Measurements from ENCODE around the gene CDX2. TPM values are rescaled to one million over a fixed set of nuclear protein-coding genes. Genes with fewer than 3 reads are reported as not detected.

The CDX2 gene
- total RNA-seq, 4 donors from 2014 or later = not detected

GRCh38 chr13:28002886-28003698 is 34.0 kb upstream of the CDX2 start:
- ATAC-seq (ENCODE audit: low FRiP score) = no peak
- TF ChIP-seq CTCF (IDR thresholded peaks at IDR 0.05) = no peak
- DNase-seq (ENCODE audit: low spot score) = no peak

DNA sequence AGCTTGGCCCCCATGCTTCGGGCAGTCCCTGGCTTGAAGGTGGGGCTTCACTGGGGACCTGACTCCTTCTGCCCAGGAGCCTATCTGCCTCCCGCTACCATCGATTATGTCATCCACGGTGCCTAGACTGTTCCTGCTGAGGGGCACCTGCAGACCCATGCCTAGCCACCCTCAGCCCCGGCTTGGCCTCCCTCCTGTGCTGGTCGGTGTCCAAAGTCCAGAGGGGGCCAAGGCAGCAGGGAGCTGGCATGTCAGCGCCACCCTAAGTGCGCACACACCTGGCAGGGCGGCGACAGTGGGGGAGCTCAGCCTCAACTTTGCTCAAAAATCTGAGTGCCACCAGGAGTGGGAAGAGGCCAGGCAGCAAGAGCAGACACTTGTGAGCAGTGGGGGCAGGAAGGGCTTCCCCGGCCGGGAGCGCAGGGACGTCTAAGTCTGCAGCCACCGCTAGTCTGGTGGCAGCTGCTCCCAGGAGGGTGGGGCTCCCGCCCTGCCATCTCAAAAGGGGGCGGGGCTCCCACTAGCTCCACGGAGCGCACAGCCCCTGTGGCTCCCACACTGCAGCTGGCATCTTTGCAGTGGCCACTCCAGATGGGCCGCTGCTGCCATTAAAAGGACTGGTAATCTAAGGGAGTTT is 32.8 kb upstream of the CDX2 start:
- DNase-seq (ENCODE audit: low spot score) (no peak), ATAC-seq (ENCODE audit: low FRiP score) (no peak)
- TF ChIP-seq CTCF (IDR thresholded peaks at IDR 0.05) = no peak

DNA sequence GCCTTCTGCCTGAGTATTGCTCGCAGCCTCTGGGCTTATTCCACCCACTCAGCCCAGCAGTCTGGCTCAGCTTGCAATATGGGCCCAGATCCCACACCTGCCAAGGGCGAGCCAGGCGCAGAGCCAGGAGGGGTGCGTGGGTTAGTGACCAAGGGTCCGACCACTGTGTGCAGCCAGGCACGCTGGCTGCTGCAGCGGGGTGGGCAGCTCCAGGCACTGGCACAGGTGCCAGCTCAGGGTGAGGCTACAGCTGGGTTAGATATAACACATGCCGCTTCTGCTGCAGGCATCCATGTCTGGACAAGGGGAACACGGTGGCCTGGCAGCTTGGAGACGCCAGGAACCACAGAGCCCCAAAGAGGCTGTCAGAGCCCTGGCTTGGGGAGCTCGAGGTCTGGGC is 31.9 kb upstream of the CDX2 start:
- TF ChIP-seq CTCF (IDR thresholded peaks at IDR 0.05) = no peak
- no peak for ATAC-seq (ENCODE audit: low FRiP score)
- no peak for DNase-seq (ENCODE audit: low spot score)

- DNase-seq (ENCODE audit: low spot score) = no peak
- ATAC-seq (ENCODE audit: low FRiP score) = no peak
- TF ChIP-seq CTCF (IDR thresholded peaks at IDR 0.05) = no peak
Measured at GRCh38 chr13:28000567-28000966, 31.5 kb upstream of the CDX2 start.

DNA sequence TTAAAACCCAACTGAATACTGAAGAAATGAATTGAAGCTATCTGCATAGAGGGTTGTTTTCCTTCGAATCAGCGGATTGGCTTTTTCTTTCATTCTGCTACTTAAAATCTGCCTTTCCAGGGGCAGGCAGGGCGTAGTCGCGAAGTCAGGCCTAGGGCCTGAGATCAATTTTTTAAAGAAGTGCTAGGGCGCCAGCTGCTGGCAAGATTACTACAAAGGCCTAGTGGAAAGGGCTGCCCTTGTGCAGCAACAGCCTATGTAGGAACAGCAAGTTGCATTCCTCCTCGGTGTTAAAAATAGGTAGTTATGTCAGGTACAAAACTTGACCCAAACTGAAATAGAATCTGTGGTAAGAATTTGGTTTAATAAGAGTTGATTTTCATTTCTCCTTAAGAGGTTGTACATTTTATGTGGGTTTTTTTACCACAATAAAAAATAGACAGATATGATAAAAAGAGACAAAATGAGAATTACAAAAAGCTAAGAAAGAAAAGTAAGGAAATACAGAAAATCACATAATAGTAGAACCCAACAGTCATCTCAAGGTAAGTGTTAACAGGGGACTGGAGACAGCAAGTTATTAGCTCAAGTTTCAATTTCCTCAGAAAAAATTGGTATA is 28.9 kb upstream of the CDX2 start:
- TF ChIP-seq CTCF (IDR thresholded peaks at IDR 0.05) = no peak
- DNase-seq (ENCODE audit: low spot score) = no peak
- no peak for ATAC-seq (ENCODE audit: low FRiP score)

DNA sequence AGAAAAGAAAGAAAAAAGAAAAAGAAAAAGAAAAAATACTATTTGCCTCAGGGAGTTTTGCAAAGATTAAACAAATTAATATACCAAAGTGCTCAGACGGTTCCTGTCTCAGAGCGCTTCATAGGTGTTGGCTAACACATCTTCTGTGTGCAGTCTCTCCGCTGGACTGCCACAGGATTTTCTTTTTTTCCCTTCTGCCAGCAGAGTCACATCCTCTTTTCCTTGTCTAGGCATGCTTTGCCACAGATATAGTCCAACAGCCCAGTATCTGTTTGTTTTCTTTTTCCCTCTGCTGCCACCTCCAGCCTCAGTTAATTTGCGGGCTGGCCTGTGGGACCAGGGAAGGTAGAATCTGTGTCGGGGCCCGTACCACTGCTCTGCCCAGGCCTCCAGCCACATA is 22.8 kb upstream of the CDX2 start:
- no peak for TF ChIP-seq CTCF (IDR thresholded peaks at IDR 0.05)
- no peak for ATAC-seq (ENCODE audit: low FRiP score)

More for the DNA sequence above, 22.8 kb upstream of the CDX2 start:
- DNase-seq (ENCODE audit: low spot score) = no peak

Data from omental fat pad (tissue), 4 donors.